ENCODE data around the gene ZNF821. TPM values are rescaled to one million over a fixed set of nuclear protein-coding genes. Genes with fewer than 3 reads are reported as not detected.

The ZNF821 gene
- polyA plus RNA-seq, 1 donor (not counting 4 experiments of a cell fraction or from before 2014, with no cell fraction given) = 2.9 TPM

DNA sequence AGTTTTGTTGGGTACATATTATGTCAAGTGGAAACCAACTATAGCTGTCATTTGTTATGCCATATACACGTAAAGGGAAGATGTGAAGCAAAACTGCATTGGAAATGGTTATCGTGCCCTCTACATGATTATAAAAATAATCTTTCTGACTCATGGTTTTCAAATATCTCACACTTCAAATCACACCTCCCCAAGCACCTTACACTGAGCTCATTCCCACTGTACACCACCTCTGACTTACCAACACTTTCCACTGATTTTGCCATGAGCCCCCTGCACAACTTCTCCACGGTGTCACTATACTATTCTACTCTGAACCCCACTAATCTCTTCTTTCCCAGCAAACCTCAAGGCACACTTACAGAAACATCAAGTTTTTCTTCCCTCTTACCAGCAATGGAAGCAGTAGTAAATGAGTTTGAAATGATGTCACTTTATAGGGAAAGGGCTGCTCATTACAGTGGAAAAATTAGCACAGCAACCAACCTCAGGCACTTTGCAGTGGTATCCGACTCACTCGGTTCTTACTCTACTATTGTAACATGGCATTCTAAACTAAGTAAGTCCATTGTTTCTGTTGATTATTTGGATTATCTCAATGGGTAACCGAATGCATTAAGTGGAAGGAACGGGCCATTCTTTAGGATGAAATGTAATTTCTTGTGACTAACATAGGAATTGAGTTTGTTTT, 18.7 kb downstream of the ZNF821 start:
- Histone ChIP-seq H3K4me1 (ENCODE audit: control insufficient read depth, extremely low read depth, insufficient read depth, low read length) (no peaks in the 10 kb centered on the region), H3K9ac (ENCODE audit: control insufficient read depth, extremely low read depth, insufficient read depth, low read length) (no peak overlapping the region), H3K79me2 (ENCODE audit: control insufficient read depth, insufficient read depth, low read length) (no peaks in the 10 kb centered on the region), H4K20me1 (ENCODE audit: control insufficient read depth, extremely low read depth, insufficient read depth, low read length) (no peaks in the 10 kb centered on the region), H3K4me2 (ENCODE audit: control insufficient read depth, extremely low read depth, insufficient read depth, low read depth, low read length) (no peak overlapping the region), H3K4me3 (ENCODE audit: control insufficient read depth in 2 of 3, extremely low read depth in 1 of 3, insufficient read depth in 2 of 3, low read depth in 1 of 3, low read length in 3 of 3) (no peak overlapping the region), H3K27ac (ENCODE audit: control insufficient read depth, insufficient read depth, low read length) (no peak overlapping the region), H3K27me3 (ENCODE audit: control insufficient read depth, extremely low read depth, insufficient read depth, low read length) (no peaks in the 10 kb centered on the region), H2AFZ (ENCODE audit: control insufficient read depth, low read length) (no peak overlapping the region), H3K9me1 (ENCODE audit: control insufficient read depth, extremely low read depth, insufficient read depth, low read length) (no peaks in the 10 kb centered on the region), H3K36me3 (ENCODE audit: control insufficient read depth in 2 of 2, extremely low read depth in 1 of 2, insufficient read depth in 2 of 2, low read length in 2 of 2) (peaks cover 2 to 6% of the 10 kb centered on the region in 2 experiments), H3K9me3 (ENCODE audit: control insufficient read depth, low read depth, low read length) (no peaks in the 10 kb centered on the region)
- dilution Hi-C loops (cut with MboI; ENCODE audit: extremely low pct_ligation_motif_present, low sequenced_read_pairs) = no loop called here
- DNase-seq (ENCODE audit: low read depth, low spot score) (no peak), FAIRE-seq (no peak)
- TF ChIP-seq, protein P1, sequence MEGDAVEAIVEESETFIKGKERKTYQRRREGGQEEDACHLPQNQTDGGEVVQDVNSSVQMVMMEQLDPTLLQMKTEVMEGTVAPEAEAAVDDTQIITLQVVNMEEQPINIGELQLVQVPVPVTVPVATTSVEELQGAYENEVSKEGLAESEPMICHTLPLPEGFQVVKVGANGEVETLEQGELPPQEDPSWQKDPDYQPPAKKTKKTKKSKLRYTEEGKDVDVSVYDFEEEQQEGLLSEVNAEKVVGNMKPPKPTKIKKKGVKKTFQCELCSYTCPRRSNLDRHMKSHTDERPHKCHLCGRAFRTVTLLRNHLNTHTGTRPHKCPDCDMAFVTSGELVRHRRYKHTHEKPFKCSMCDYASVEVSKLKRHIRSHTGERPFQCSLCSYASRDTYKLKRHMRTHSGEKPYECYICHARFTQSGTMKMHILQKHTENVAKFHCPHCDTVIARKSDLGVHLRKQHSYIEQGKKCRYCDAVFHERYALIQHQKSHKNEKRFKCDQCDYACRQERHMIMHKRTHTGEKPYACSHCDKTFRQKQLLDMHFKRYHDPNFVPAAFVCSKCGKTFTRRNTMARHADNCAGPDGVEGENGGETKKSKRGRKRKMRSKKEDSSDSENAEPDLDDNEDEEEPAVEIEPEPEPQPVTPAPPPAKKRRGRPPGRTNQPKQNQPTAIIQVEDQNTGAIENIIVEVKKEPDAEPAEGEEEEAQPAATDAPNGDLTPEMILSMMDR (optimal IDR thresholded peaks at IDR 0.05 in 1 of 3, IDR thresholded peaks at IDR 0.05 in 1 of 3, conservative IDR thresholded peaks at IDR 0.05 in 1 of 3; ENCODE audit: extremely low read depth in 1 of 3, insufficient read depth in 2 of 3, low read length in 3 of 3) = no peak
- no peak for TF ChIP-seq EZH2 (IDR thresholded peaks at IDR 0.05; ENCODE audit: low read length)

DNA sequence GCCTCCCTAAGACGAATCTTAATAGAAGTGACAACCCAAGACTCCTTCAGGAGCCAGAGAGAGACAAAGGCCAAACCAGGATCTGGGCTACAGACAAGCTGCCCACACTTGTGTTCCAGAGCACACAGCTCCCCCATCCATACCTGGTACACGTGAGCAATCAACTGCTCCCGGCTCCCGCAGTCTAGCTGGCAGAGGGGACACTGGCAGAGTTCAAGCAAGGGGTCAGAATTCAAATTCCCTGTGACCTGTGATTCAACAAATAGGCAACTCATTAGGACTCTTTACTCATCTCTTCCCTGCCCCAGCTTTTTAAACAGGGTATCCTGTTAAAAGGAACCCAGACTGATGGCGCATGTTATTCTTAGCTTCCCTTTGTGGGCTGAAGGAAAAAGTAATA, 20.0 kb downstream of the ZNF821 start:
- FAIRE-seq = no peak
- no peak overlapping the region for H2AFZ ChIP-seq (ENCODE audit: control insufficient read depth, low read length)
- dilution Hi-C loops (cut with MboI; ENCODE audit: extremely low pct_ligation_motif_present, low sequenced_read_pairs) = no loop called here
- no peak overlapping the region for H3K27ac ChIP-seq (ENCODE audit: control insufficient read depth, insufficient read depth, low read length)
- no peaks in the 10 kb centered on the region for H3K9me3 ChIP-seq (ENCODE audit: control insufficient read depth, low read depth, low read length)
- H3K36me3 ChIP-seq (ENCODE audit: control insufficient read depth in 2 of 2, extremely low read depth in 1 of 2, insufficient read depth in 2 of 2, low read length in 2 of 2) = peaks cover 3 to 9% of the 10 kb centered on the region in 2 experiments
- TF ChIP-seq, protein P1 (optimal IDR thresholded peaks at IDR 0.05 in 1 of 3, IDR thresholded peaks at IDR 0.05 in 1 of 3, conservative IDR thresholded peaks at IDR 0.05 in 1 of 3; ENCODE audit: extremely low read depth in 1 of 3, insufficient read depth in 2 of 3, low read length in 3 of 3) = no peak
- TF ChIP-seq EZH2 (IDR thresholded peaks at IDR 0.05; ENCODE audit: low read length) = no peak
- H3K27me3 ChIP-seq (ENCODE audit: control insufficient read depth, extremely low read depth, insufficient read depth, low read length) = no peaks in the 10 kb centered on the region
- no peaks in the 10 kb centered on the region for H3K79me2 ChIP-seq (ENCODE audit: control insufficient read depth, insufficient read depth, low read length)
- H3K9me1 ChIP-seq (ENCODE audit: control insufficient read depth, extremely low read depth, insufficient read depth, low read length) = no peaks in the 10 kb centered on the region
- no peaks in the 10 kb centered on the region for H4K20me1 ChIP-seq (ENCODE audit: control insufficient read depth, extremely low read depth, insufficient read depth, low read length)
- H3K9ac ChIP-seq (ENCODE audit: control insufficient read depth, extremely low read depth, insufficient read depth, low read length) = no peak overlapping the region
- no peak overlapping the region for H3K4me3 ChIP-seq (ENCODE audit: control insufficient read depth in 2 of 3, extremely low read depth in 1 of 3, insufficient read depth in 2 of 3, low read depth in 1 of 3, low read length in 3 of 3)
- H3K4me1 ChIP-seq (ENCODE audit: control insufficient read depth, extremely low read depth, insufficient read depth, low read length) = no peaks in the 10 kb centered on the region
- no peak overlapping the region for H3K4me2 ChIP-seq (ENCODE audit: control insufficient read depth, extremely low read depth, insufficient read depth, low read depth, low read length)
- no peak for DNase-seq (ENCODE audit: low read depth, low spot score)
